ENCODE measurements around the gene SHROOM3. TPM values are rescaled to one million over a fixed set of nuclear protein-coding genes. Genes with fewer than 3 reads are reported as not detected.

SHROOM3 gene
- total RNA-seq, 1 experiment from 2014 or later, result 27.6 TPM

GRCh38 chr4:76595435-76595834 is 160.4 kb downstream of the SHROOM3 start:
- Histone ChIP-seq H3K27me3 (ENCODE audit: insufficient read depth, low read length) (no peaks in the 10 kb centered on the region), H2BK5ac (ENCODE audit: insufficient read length, low read length) (no peak overlapping the region), H3K18ac (ENCODE audit: insufficient read length, low read depth, low read length) (no peak overlapping the region), H4K5ac (ENCODE audit: insufficient read length, low read depth, low read length) (no peak overlapping the region), H3T11ph (ENCODE audit: low read length) (no peak overlapping the region), H4K8ac (replicated peaks; ENCODE audit: insufficient read length, low read depth, low read length) (no peak overlapping the region), H3K4me2 (ENCODE audit: insufficient read depth, insufficient read length, low read length) (no peak overlapping the region), H3K9me3 (ENCODE audit: control insufficient read depth, low read depth, low read length) (no peaks in the 10 kb centered on the region), H2BK15ac (ENCODE audit: low read depth, low read length) (no peak overlapping the region), H3K9ac (ENCODE audit: extremely low read depth, insufficient read length, low read length) (no peak overlapping the region), H3K4ac (ENCODE audit: low read depth, low read length) (no peak overlapping the region), H3K23ac (ENCODE audit: insufficient read length, low read depth, low read length) (no peak overlapping the region), H3K14ac (ENCODE audit: insufficient read depth, low read length) (no peak overlapping the region), H4K20me1 (ENCODE audit: control insufficient read depth, insufficient read depth, insufficient read length) (no peaks in the 10 kb centered on the region), H2AFZ (ENCODE audit: low read length) (no peak overlapping the region), H3K79me1 (ENCODE audit: insufficient read depth, low read depth, low read length, poor library complexity, severe bottlenecking) (no peaks in the 10 kb centered on the region), H2BK12ac (ENCODE audit: insufficient read length, low read depth, low read length) (no peak overlapping the region), H4K91ac (ENCODE audit: insufficient read length, low read depth, low read length) (no peak overlapping the region), H3K79me2 (ENCODE audit: insufficient read depth, low read length) (peaks cover 2% of the 10 kb centered on the region), H3K27ac (ENCODE audit: insufficient read length, low read depth, low read length) (no peak overlapping the region), H2BK120ac (ENCODE audit: low read depth, low read length, poor library complexity, severe bottlenecking) (no peak overlapping the region), H2AK5ac (ENCODE audit: insufficient read length, low read length) (no peak overlapping the region), H3K4me1 (ENCODE audit: insufficient read depth, low read length) (no peaks in the 10 kb centered on the region), H3K23me2 (ENCODE audit: insufficient read length, low read depth, low read length, poor library complexity, severe bottlenecking) (no peaks in the 10 kb centered on the region), H3K56ac (ENCODE audit: insufficient read length, low read depth, low read length) (no peak overlapping the region), H2BK20ac (ENCODE audit: low read depth, low read length, poor library complexity, severe bottlenecking) (no peak overlapping the region)
- H3K27me3 Mint-ChIP-seq (ENCODE audit: low read depth), result no peaks in the 10 kb centered on the region
- H3K36me3 Mint-ChIP-seq (ENCODE audit: insufficient read depth in 1 of 3, low read depth in 3 of 3), result peaks cover 0 to 6% (median 0%) of the 10 kb centered on the region in 3 experiments; a peak in 2 of 7 replicates
- H3K4me1 Mint-ChIP-seq, result peaks cover 39 to 42% of the 10 kb centered on the region in 2 experiments
- WGBS (ENCODE audit: extremely low coverage, insufficient read length, low lambda C conversion rate), result no CpG with 5 or more reads among the region's 1 CpG
- no peak for DNase-seq
- no peak for TF ChIP-seq CTCF (conservative IDR thresholded peaks at IDR 0.05)
- H3K9me3 Mint-ChIP-seq, result peaks cover 0 to 4% of the 10 kb centered on the region in 2 experiments; a peak in 2 of 5 replicates
- H3K4me3 Mint-ChIP-seq, result no peak overlapping the region
- H3K27ac Mint-ChIP-seq, result no peak overlapping the region
